CD1c-positive myeloid dendritic cell (primary cell): Measurements from ENCODE around the gene CATSPERZ.

Source experiments
- DNase-seq: peaks from one replicate; pipeline ENCODE4 v3.0.0-alpha.2; 2016; ENCODE audit errors: extremely low spot score

The CATSPERZ gene, protein sequence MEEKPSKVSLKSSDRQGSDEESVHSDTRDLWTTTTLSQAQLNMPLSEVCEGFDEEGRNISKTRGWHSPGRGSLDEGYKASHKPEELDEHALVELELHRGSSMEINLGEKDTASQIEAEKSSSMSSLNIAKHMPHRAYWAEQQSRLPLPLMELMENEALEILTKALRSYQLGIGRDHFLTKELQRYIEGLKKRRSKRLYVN

DNA sequence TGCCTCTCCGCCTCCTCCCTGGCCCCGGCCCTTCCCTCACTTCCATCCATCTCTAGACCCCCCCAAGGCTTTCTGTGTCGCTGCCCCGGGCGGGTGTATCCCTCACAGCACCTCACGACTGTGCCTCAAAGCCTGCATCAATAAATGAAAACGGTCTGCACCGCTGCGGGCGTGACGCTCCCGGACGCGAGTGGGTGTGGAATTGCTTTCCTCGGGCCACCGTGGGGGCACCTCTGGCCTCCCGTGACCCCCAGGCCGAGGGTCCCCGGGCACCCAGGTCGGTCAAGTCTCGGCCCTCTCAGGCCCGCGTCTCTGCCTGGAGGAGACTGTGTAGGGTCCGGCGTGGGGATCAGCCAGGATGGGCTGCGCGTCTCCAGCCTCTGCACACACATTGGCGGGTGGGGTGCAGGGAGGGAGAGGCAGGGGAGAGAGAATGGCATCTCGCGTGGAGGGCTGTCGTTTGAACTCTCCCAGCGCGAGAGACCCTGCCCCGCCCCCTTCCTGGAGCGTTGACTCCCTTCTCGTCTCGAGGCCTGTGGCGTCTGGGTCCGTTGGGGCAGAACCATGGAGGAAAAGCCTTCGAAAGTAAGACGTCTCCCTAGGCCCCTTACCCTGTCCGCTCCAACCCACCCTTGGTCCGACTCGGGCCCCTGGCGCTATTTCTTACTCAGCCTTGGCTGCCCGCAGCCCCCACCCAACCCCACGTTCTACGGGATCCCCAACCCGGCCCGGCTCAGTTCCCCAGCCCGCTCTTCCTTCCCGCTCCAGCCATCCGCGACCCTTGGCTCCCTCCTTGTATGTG is at the start of gene CATSPERZ:
Gene CATSPERZ (plus strand): TSS at position 512 of the 802 bp plus-strand sequence. CDS start 53 bp downstream, at position 565.
- DNase-seq, result no peak

DNA sequence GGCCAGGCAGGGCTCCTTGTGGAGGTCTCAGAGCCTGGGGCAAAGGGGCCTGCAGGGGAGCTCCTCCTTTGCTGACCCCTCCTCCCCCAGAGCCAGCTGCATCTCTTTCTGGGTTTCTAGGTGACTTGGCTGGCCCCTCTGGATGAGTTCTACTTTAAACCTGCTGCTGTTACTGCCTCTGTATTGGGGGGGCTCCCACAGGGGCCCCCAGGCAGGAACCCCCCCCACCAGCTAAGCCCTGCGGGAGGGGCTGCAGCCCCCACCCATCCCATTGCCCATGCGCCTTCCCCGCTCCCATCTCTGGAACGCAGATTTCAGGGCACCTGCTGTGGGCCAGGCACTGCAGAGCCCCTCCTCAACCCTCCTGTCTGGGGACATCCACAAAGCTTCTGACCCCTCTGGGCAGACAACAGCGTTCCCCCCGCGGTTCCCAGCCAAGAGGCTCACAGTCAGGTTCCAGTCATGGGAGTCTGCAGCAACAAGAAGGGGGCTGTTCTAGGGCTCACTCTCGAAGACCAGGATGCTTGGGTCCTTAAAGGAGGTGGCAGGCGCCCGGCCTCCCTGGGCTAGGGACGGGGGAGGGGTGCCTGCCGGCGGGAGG is 49.6 kb upstream of the CATSPERZ start:
- DNase-seq, result no peak

DNA sequence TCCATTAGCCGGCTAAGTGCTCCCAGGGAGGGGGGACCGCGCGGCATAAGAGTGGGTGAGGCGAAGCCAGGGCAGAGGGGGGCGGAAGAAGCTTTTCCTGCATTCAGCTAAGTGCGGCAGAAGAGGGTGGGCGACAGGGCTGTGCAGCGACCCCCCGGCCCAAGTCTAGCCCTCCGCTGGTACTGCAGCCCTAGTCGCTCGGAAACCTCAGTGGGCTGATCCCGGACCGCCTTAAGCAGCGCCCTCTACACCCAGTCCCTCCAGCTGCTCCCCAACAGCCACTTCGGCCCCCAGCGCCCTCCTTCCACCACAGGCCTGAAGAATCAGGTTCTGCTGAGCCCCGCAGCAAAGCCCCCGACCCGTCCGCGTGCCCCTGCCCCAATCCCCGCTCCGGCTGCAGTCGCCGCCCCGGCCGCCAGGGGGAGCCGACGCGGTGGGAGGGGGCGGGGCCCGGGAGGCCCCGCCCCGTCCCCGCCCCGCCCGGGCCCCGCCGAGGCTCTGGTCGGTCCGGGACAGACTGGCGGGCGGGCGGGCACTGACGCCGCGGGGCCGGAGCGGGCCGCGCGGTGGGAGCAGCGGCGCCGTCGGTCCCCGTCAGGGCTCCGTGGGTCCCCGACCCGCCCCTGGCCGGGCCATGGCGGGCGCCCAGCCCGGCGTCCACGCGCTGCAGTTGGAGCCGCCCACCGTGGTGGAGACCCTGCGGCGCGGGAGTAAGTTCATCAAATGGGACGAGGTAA is 49.0 kb upstream of the CATSPERZ start, which contains the start of gene PLCB3:
Gene PLCB3 (plus strand): TSS at position 515 of the 737 bp plus-strand sequence. CDS start 120 bp downstream, at position 635.
- peak; percentile 88 for DNase-seq

DNA sequence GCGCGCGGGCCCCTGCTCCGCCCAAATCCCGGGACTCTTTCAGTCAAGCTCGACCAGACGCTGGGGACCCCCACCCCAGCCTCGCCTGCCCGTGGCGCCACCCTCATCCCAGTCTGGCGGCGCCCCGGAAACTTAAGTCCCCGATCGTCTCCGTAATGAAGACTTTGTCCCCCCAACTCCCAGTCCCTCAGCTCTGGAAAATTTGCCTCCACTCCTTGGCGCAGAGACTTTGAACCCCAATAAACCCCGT is 48.5 kb upstream of the CATSPERZ start:
- DNase-seq, result no peak

DNA sequence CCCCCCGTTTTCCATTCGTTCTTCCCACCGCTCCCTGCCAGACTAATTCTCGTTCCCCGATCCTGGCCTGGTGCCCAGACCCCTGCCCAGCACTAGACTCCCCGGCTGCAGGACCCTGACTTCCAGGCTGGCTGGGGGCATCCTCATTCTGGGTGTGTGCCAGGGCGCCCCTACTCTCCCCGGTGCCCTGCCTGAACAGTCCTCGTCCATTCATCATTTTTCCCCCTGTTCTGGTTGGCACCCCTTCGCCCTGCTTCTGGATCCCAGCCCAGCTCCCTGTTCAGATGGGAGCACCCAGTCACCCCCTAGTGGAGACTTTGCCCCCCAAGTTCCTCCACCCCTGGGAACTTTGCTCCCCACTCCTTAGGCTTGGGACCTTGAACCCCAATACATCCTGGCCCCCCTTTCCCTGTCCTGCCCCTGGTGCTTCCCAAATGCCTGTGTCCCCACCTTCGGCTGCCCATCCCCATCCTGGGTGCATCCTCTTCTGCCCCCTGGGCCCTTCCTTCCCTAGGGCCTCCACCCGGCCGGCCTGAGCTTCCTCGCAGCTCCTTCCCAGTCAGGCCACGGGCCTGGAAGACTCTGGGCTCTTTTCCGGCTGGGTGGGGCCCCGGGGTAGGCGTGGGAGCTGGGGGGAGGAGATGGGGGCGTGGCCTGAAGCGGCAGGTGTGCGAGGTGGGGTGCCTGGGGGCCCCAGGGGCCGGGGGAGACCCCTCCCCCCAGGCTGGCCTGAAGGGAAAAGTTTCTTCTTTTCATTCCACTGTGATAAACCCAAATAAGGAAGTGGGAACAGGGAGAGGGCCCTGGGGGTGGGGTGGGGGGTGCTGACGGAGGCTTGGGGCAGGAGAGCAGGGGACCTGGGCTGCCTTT is 47.9 kb upstream of the CATSPERZ start:
- peak; percentile 36 for DNase-seq

DNA sequence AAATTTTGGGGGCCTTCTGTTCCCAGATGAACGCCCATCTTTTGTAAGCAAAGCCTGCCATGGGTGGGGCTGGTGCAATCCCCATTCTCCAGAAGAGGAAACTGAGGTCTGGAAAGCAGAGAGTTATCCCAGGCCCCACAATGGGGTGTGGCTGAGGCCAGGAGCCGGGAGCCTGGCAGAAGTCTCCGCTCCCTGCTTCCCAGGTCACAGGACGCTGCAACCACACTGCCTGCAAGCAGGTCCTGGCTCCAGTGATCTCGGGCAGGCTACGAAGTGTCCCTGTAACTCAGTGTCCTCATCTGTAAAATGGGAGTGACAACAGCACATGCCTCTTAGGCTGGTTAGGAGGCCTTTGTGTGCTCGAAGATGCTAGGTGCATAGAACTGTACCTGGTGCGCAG is 47.1 kb upstream of the CATSPERZ start:
- DNase-seq, result no peak

DNA sequence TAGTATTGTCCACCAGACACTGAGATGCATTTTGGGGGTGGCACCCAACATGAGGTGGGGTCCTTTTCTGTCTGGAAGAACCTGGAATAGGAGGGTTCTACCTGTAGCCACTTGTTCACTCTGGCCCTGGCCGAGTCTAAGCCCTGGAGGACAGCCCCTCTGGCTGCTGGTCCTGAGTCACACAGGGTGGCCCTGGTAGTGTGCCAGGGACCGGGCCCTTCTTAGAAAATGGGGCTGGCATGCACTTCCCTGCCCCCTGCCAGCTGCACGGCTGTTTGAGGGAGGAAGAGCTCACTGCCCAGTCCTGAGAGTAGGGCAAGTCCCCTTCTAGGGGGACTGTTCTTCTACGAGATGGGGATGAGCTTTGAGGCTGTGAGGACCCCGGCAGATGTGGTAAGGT is 46.7 kb upstream of the CATSPERZ start:
- DNase-seq, result no peak

DNA sequence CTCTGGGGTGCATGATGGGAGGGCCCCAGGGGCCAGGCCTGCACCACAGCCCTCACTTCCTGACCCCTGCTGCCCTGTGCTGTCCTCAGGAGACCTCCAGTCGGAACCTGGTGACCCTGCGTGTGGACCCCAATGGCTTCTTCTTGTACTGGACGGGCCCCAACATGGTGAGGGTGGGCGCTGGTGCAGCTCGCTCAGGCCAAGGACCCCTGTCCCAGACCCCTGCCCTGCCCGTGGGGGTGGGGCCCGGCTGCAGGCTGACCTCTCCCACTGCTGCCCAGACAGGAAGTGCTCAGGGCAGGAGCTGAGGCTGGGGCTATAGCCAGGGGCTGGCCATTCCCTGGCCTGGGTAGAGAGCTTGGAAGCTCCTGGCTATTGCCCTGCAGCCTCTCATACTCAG is 45.8 kb upstream of the CATSPERZ start:
- no peak for DNase-seq

DNA sequence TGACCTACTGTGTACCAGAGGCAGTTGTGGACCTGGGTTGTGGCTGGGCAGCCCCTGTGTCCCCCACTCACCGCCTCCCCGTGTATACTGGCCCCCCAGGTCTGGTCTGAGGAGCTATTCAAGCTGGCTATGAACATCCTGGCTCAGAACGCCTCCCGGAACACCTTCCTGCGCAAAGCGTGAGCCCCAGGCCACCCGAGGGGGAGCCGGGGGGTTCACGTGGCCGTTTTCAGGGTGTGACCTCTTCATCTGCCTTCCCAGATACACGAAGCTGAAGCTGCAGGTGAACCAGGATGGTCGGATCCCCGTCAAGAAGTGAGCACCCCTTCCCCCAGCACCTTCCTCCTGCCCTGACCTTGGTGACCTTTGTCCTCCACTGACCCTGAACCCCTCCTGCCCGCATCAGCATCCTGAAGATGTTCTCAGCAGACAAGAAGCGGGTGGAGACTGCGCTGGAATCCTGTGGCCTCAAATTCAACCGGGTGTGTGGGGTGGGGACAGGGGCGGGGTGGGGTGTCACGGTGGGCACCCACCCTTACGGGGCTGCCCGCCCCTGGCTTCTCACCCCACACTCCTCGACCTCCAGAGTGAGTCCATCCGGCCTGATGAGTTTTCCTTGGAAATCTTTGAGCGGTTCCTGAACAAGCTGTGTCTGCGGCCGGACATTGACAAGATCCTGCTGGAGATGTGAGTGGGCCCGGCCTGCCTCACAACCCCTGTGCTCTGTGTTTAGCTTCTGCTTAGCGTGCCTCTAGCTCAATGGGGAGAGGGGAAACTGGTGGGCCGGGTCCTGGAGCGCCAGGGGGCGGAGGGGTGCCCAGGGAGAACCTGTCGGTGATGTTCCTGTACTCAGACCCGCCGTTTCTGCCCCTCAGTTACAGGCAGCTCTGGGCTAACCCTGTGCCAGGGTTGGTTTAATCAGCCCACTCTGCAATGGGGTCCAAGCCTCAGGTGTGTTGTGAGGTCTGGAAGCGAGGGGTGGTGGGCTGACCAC is 44.7 kb upstream of the CATSPERZ start:
- DNase-seq, result no peak

DNA sequence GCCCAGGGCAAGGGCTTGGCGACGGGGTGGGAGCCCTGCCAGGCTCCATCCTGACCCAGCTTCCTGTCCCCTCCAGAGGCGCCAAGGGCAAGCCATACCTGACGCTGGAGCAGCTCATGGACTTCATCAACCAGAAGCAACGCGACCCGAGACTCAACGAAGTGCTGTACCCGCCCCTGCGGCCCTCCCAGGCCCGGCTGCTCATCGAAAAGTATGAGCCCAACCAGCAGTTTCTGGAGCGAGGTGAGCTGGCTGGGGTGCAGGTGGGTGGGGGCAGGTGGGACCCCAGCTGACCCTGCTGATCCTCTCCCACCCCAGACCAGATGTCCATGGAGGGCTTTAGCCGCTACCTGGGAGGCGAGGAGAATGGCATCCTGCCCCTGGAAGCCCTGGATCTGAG is 43.9 kb upstream of the CATSPERZ start:
- DNase-seq, result no peak

DNA sequence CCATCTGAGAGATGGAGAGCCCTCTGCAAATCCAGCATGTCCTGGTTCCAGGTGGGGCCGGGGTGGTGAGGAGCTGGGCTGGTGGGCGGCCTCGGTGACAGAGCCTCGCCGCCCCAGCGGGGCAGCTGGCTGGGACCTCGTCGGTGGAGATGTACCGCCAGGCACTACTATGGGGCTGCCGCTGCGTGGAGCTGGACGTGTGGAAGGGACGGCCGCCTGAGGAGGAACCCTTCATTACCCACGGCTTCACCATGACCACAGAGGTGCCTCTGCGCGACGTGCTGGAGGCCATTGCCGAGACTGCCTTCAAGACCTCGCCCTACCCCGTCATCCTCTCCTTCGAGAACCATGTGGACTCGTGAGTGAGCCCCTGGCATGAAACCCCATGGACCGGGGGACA is 41.8 kb upstream of the CATSPERZ start:
- no peak for DNase-seq

DNA sequence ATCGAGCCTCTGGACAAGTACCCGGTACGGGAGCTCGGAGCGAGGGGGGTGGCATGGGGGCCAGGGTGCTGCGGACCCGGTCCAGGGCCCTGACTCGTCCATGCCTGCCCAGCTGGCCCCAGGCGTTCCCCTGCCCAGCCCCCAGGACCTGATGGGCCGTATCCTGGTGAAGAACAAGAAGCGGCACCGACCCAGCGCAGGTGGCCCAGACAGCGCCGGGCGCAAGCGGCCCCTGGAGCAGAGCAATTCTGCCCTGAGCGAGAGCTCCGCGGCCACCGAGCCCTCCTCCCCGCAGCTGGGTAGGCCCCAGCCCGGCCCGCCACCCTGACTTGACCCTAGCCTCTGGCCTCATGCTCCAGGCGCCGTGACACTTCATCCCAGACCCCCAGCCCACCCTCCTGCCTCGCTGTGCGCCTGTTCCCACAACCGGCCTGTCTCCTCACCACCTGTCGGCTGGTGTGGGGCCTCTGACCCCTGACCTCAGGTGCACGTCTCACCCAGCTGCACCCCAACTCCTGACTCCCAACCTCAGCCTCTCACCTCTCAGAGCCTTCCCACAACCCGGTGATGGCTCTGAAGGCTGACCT is 41.1 kb upstream of the CATSPERZ start:
- no peak for DNase-seq

DNA sequence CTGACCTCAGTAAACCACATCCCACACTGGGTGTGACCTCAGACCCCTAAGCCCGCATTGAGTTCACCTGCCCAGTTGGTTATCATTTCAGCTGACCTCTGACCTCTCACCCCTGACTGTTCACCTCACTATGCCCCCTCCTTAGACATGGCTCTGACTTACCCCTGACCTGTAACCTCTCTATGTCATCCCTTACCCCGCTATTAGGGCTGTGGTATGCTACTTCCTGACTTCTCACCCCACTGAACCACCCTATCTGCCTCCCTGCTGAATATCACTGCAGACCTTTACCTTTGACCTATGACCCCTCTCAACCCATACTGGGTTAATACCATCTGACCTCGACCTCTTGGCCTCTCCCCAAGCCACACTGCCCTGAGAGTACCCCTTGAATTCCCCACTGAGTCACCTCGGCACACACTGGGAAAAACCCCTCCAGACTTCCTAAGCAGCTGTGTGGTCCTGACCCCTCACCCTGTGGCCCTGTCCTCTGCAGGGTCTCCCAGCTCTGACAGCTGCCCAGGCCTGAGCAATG is 40.6 kb upstream of the CATSPERZ start:
- DNase-seq, result no peak

DNA sequence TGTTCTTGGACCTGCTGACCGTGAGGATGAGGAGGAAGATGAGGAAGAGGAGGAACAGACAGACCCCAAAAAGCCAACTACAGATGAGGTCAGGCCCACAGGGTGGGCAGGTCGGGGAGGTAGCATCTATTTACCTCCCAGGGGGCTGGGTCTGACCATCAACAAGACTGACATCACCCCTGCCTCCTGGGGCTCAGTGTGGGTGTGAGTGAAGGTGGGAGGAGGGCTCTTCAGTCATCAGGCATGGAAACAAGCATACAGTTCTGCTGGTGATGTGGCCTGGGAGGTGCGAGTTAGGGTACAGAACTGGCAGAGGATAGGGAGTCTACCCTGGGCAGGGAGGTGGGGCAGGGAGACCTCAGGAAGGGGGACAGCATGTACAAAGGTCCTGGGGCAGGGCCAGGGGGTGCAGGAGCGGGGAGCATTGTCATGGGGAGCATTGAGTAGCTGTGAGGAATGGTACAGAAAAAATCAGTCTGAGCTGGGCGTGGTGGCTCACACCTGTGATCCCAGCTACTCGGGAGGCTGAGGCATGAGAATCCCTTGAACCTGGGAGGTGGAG is 39.9 kb upstream of the CATSPERZ start:
- DNase-seq, result no peak

DNA sequence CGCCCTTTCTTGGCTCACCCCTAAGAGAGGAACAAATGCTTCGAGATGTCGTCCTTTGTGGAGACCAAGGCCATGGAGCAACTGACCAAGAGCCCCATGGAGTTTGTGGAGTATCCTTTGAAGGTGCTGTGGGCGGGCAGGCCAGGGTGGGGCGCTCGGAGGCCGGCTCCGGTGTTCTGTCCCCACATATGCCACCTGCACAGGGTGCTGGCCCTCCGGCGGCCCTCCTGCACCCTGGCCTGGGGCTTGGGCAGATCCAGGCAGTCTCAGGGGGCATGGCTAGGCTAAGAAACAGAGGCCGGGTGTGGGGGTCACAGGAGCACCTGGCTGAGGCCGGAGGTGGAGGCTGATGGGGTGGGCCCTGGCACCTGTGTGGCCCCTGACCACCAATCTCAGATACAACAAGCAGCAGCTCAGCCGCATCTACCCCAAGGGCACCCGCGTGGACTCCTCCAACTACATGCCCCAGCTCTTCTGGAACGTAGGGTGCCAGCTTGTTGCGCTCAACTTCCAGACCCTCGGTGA is 38.5 kb upstream of the CATSPERZ start:
- no peak for DNase-seq

DNA sequence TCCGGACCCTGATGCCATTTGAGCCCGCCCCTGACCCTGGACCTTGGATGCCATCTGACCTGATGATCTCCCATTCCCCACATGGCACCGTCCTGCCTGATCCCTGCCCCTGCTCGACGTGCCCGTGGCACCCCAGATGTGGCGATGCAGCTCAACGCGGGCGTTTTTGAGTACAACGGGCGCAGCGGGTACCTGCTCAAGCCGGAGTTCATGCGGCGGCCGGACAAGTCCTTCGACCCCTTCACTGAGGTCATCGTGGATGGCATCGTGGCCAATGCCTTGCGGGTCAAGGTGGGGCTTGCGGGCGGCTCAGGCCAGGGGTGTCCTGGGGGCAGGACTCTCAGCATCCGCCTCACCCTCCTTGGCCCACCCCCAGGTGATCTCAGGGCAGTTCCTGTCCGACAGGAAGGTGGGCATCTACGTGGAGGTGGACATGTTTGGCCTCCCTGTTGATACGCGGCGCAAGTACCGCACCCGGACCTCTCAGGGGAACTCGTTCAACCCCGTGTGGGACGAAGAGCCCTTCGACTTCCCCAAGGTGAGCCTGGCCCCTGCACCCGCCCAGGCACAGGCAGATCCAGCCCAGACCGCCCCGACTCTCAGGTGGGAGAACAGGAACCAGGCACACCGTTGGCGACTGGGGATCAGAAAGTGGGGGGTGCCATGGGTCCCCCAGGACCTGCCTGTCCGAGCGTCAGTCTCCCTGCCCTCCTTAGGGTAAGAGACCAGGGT is 37.7 kb upstream of the CATSPERZ start:
- DNase-seq, result no peak

DNA sequence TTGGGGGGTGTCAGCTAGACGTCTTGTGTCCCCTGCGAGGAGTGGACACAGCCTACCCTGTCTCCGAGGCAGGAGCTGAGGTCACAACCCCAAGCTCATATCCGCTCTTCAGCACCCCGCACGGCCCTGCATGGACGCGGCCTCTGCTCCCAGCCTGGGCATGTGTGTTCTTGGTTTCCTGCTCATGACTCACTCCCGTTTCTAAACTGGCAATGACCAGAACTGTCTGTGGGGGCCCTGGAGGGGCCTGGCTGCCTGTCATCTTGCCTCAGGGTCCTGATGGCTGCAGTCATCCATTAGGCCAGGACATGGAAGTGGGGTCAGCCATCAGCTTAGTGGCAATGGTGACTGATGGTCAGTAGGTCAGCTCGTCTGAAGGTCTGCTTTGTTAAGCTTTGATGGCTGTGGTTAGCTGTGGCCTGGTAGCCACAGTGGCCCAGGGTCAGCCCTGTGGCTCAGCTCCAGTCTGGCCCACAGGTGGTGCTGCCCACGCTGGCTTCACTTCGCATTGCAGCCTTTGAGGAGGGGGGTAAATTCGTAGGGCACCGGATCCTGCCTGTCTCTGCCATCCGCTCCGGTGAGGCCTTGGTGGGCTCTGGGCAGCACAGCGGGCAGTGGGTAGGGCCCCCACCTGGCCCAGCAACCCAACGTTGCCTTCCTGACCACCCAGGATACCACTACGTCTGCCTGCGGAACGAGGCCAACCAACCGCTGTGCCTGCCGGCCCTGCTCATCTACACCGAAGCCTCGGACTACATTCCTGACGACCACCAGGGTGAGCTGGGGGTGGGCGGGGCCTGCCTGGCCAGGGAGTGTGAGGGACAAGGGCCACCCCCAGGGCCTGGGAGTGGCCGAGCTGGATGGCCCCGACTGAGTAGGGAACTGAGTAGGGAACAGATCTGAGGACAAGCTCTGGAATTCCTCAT is 36.9 kb upstream of the CATSPERZ start:
- no peak for DNase-seq
